Parathyroid adenoma (tissue), 2 donors: ENCODE results near the gene SNRNP25.
A peak's percentile ranks its signal among the peaks of the same experiment; 100 is the strongest.

ENCODE experiments used
- H2AFZ ChIP-seq: fragments of 300-600 bp; sonication (generic); one replicate; pipeline ENCODE4 v1.7.0; 2017; ENCODE audit warnings: antibody characterized with exemption, mild to moderate bottlenecking
- H3K27ac ChIP-seq: fragments of 300-600 bp; sonication (generic); one replicate; pipeline ENCODE4 v1.7.0; 2017
- H3K27me3 ChIP-seq: fragments of 300-600 bp; sonication (generic); one replicate; pipeline ENCODE4 v1.7.0; 2017; ENCODE audit warnings: low read length; ENCODE audit not compliant: control insufficient read depth, insufficient read depth
- H3K36me3 ChIP-seq: fragments of 300-600 bp; sonication (generic); one replicate; pipeline ENCODE4 v1.7.0; 2017; ENCODE audit warnings: low read length; ENCODE audit not compliant: control insufficient read depth, insufficient read depth
- H3K4me1 ChIP-seq: fragments of 300-600 bp; sonication (generic); one replicate; pipeline ENCODE4 v1.7.0; 2017; ENCODE audit warnings: control low read depth
- H3K4me2 ChIP-seq: fragments of 300-600 bp; sonication (generic); one replicate; pipeline ENCODE4 v1.7.0; 2017; ENCODE audit warnings: low read length
- H3K4me3 ChIP-seq: fragments of 300-600 bp; sonication (generic); one replicate; pipeline ENCODE4 v1.7.0; 2017; ENCODE audit warnings: low read depth, low read length
- H3K79me2 ChIP-seq: fragments of 300-600 bp; sonication (generic); one replicate; pipeline ENCODE4 v1.7.0; 2017; ENCODE audit warnings: control low read depth
- H3K9ac ChIP-seq: fragments of 300-600 bp; sonication (generic); one replicate; pipeline ENCODE4 v1.7.0; 2017; ENCODE audit warnings: mild to moderate bottlenecking
- H3K9me3 ChIP-seq: fragments of 300-600 bp; sonication (generic); one replicate; pipeline ENCODE4 v1.7.0; 2017; ENCODE audit warnings: low read length; ENCODE audit not compliant: control insufficient read depth
- CTCF ChIP-seq: fragments of 300-600 bp; sonication (generic); IDR thresholded peaks from one replicate; pipeline ENCODE4 v1.7.0; 2017; ENCODE audit warnings: antibody characterized with exemption, mild to moderate bottlenecking
- donor health status: primary hyperparathyroidism.

SNRNP25 gene

DNA sequence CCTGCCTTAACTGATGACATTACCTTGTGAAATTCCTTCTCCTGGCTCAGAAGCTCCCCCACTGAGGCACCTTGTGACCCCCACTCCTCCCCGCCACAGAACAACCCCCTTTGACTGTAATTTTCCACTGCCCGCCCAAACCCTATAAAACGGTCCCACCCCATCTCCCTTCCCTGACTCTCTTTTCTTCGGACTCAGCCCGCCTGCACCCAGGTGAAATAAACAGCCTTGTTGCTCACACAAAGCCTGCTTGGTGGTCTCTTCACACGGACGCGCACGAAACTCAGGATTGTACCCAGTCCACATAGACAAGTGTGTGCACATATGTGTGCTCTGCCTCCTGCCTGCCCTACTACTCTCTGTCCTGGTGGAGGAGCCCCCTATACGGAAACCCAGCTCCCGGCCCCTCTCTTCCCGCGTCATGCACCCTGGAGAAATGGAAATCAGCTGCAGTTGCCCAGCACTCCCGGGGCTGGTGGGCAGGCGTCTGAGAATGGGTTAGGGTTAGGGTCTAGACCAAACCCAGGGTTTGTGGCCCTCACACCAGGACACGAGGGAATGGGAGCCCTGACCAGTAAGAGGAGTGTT lies 21.2 kb downstream of the SNRNP25 start:
- TF ChIP-seq CTCF, result no peak
- Histone ChIP-seq H2AFZ (no peak overlapping the region), H3K27ac (no peak overlapping the region), H3K36me3 (no peaks in the 10 kb centered on the region), H3K79me2 (no peaks in the 10 kb centered on the region), H3K9me3 (no peaks in the 10 kb centered on the region), H3K9ac (no peak overlapping the region), H3K4me2 (no peak overlapping the region), H3K27me3 (no peaks in the 10 kb centered on the region), H3K4me1 (peaks cover 15% of the 10 kb centered on the region), H3K4me3 (no peak overlapping the region)

- H3K4me3 ChIP-seq, result no peak overlapping the region
- no peaks in the 10 kb centered on the region for H3K9me3 ChIP-seq
- H2AFZ ChIP-seq, result no peak overlapping the region
- H3K36me3 ChIP-seq, result no peaks in the 10 kb centered on the region
- no peak for TF ChIP-seq CTCF
- H3K9ac ChIP-seq, result no peak overlapping the region
- H3K27ac ChIP-seq, result peak overlapping the region; percentile 19
- peaks cover 15% of the 10 kb centered on the region for H3K4me1 ChIP-seq
- H3K4me2 ChIP-seq, result no peak overlapping the region
- H3K79me2 ChIP-seq, result no peaks in the 10 kb centered on the region
- H3K27me3 ChIP-seq, result no peaks in the 10 kb centered on the region
Measured at GRCh38 chr16:75580-76501, 22.2 kb downstream of the SNRNP25 start.

GRCh38 chr16:76535-77272 lies 23.1 kb downstream of the SNRNP25 start:
- Histone ChIP-seq H2AFZ (no peak overlapping the region), H3K4me2 (peak overlapping the region; percentile 67), H3K9ac (no peak overlapping the region), H3K36me3 (no peaks in the 10 kb centered on the region), H3K27me3 (no peaks in the 10 kb centered on the region), H3K9me3 (no peaks in the 10 kb centered on the region), H3K79me2 (no peaks in the 10 kb centered on the region), H3K27ac (no peak overlapping the region), H3K4me3 (no peak overlapping the region), H3K4me1 (peaks cover 12% of the 10 kb centered on the region)
- no peak for TF ChIP-seq CTCF

GRCh38 chr16:77273-77806 lies 23.7 kb downstream of the SNRNP25 start:
- peak overlapping the region; percentile 21 for H3K27ac ChIP-seq
- peak overlapping the region; percentile 61 for H3K4me3 ChIP-seq
- peak overlapping the region; percentile 67 for H3K4me2 ChIP-seq
- no peaks in the 10 kb centered on the region for H3K9me3 ChIP-seq
- no peak overlapping the region for H3K9ac ChIP-seq
- peak overlapping the region; percentile 80 for H2AFZ ChIP-seq
- no peaks in the 10 kb centered on the region for H3K27me3 ChIP-seq
- TF ChIP-seq CTCF, result no peak
- no peaks in the 10 kb centered on the region for H3K36me3 ChIP-seq
- H3K79me2 ChIP-seq, result no peaks in the 10 kb centered on the region
- H3K4me1 ChIP-seq, result peaks cover 12% of the 10 kb centered on the region
